Body of pancreas (tissue), 4 donors: Measurements from ENCODE around the gene UCK2. TPM values are rescaled to one million over a fixed set of nuclear protein-coding genes. Genes with fewer than 3 reads are reported as not detected.
"Not testable (repeated sequence)": the region's sequence is repeated elsewhere in the genome, so short reads cannot be mapped to it uniquely, and the experiment has no call there.

Experiments
- ATAC-seq: fragments of 150-250 bp; one replicate; pipeline ENCODE4 v1.9.1; 2016
- DNase-seq, 4 donors: peaks; one replicate each; pipeline ENCODE4 v3.0.0-alpha.2; 2019
- H3K27ac ChIP-seq, 4 donors: fragments of 200-600 bp; sonication (generic); 1 replicate in 3 of 4; 2 replicates in 1 of 4; pipeline versions ENCODE4 v1.5.1 to v1.6.1; 2016 to 2019; ENCODE audit warnings: mild to moderate bottlenecking in 1 of 4, mixed read lengths in 1 of 4, moderate library complexity in 1 of 4
- H3K27me3 ChIP-seq, 2 donors: fragments of 200-600 bp; sonication (generic); one replicate each; pipeline ENCODE4 v1.6.0; 2016; ENCODE audit warnings: mild to moderate bottlenecking in 1 of 2
- H3K36me3 ChIP-seq, 2 donors: fragments of 200-600 bp; sonication (generic); replicated peaks in 1 of 2; 2 replicates each; pipeline ENCODE4 v1.5.1; 2016; ENCODE audit warnings: low read depth in 2 of 2; ENCODE audit not compliant: insufficient read depth in 1 of 2
- H3K4me1 ChIP-seq: fragments of 200-600 bp; sonication (generic); one replicate; pipeline ENCODE4 v1.6.0; 2016
- H3K4me3 ChIP-seq, 2 donors: fragments of 200-600 bp; sonication (generic); 1 replicate in 1 of 2; 2 replicates in 1 of 2; pipeline ENCODE4 v1.5.1; 2016 to 2019
- H3K9me3 ChIP-seq, 3 donors: fragments of 200-600 bp; sonication (generic); 1 replicate in 2 of 3; 2 replicates in 1 of 3; pipeline ENCODE4 v1.5.1; 2016
- POLR2A ChIP-seq, 3 donors: fragments of 450-650 bp; IDR thresholded peaks; one replicate each; pipeline ENCODE4 v1.6.1; 2016; ENCODE audit warnings: antibody characterized with exemption in 3 of 3, mild to moderate bottlenecking in 2 of 3
- WGBS, 2 donors: methylation state at CpG; one replicate each; pipeline ENCODE4 v1.1.5; 2017; 5-methylcytosine and 5-hydroxymethylcytosine counted together
- intact Hi-C: fragments of 100-400 bp; cut with DNase I; formaldehyde crosslinking; loops from one replicate; pipeline ENCODE4 v1.15.1; 2023
- total RNA-seq, 2 donors: library from RNA; depleted of rRNA; stranded (reverse); fragments of >200 nt; gene quantifications; one replicate each; pipeline ENCODE4 v1.1.0, GENCODE V29; 2016
- TF ChIP-seq, protein P1 (sequence below), 7 experiments: fragments of 450-650 bp in 4 of 7; fragments of 200-600 bp in 3 of 7; sonication (generic) in 3 of 7; IDR thresholded peaks; one replicate each; pipeline ENCODE4 v1.5.1; 2016 to 2019; ENCODE audit warnings: antibody characterized with exemption in 7 of 7

The UCK2 gene
- total RNA-seq = 10 to 100 TPM; 23.3 to 27.4 TPM

DNA sequence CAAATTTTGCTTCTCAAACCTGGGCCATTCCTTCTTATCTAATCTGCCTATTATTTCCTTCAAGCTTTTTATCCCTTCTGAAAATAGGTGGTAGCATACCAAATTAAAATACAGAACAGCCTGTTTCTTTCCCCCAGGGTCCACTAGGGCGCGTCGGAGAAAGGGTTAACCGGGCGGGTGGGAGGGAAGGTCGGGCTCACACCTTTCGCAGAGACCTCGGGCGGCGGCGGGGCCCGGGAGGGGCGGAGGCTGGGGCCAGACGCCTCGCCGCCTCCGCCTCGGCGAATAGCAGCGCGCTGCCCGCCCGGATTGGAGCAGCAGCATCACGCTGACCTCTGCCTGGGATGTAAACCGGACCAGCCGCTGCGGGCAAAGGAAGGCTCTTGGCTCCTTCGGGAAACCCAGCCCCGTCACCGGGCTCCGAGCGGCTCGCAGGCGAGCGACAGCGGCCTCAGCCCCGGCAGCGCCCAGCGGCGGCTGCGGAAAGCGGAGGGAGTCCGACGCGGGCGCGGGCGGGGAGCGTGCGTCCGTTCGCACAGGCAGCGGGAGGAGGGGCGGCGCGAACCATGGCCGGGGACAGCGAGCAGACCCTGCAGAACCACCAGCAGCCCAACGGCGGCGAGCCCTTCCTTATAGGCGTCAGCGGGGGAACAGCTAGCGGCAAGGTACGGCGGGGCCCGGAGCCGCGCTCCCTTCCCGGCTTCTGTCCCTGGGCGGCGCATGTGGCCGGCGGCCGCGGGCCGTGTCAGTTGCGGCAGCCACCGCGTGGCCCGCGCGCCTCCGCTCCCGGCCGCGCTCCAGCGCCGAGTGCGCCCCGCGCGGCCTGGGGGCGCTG, at the start of gene UCK2:
Gene UCK2 (plus strand): TSS at position 347 of the 835 bp plus-strand sequence. CDS start 220 bp downstream, at position 567.
- TF ChIP-seq, protein P1, sequence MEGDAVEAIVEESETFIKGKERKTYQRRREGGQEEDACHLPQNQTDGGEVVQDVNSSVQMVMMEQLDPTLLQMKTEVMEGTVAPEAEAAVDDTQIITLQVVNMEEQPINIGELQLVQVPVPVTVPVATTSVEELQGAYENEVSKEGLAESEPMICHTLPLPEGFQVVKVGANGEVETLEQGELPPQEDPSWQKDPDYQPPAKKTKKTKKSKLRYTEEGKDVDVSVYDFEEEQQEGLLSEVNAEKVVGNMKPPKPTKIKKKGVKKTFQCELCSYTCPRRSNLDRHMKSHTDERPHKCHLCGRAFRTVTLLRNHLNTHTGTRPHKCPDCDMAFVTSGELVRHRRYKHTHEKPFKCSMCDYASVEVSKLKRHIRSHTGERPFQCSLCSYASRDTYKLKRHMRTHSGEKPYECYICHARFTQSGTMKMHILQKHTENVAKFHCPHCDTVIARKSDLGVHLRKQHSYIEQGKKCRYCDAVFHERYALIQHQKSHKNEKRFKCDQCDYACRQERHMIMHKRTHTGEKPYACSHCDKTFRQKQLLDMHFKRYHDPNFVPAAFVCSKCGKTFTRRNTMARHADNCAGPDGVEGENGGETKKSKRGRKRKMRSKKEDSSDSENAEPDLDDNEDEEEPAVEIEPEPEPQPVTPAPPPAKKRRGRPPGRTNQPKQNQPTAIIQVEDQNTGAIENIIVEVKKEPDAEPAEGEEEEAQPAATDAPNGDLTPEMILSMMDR (IDR thresholded peaks at IDR 0.05) = peak in 5 of 7 experiments; percentile 7 to 44 (median 20)
- TF ChIP-seq POLR2A (IDR thresholded peaks at IDR 0.05) = peak; percentile 78 to 82 (median 78)
- DNase-seq (peak; percentile 83 to 87 (median 86)), ATAC-seq (peak; percentile 80)
- peak within 1 kb of the TSS; percentile 88 to 94 (median 90) for H3K27ac ChIP-seq
- H3K27me3 ChIP-seq = no peaks in the 10 kb centered on the region
- WGBS, 2 donors = 0% methylated on average over 10 to 57 of the region's 94 CpGs
- H3K4me3 ChIP-seq = peak within 1 kb of the TSS; percentile 77 to 90
- peaks cover 17% of the 10 kb centered on the region for H3K4me1 ChIP-seq
- no peaks in the 10 kb centered on the region for H3K36me3 ChIP-seq
- no peaks in the 10 kb centered on the region for H3K9me3 ChIP-seq
- intact Hi-C loops = no loop called here

DNA sequence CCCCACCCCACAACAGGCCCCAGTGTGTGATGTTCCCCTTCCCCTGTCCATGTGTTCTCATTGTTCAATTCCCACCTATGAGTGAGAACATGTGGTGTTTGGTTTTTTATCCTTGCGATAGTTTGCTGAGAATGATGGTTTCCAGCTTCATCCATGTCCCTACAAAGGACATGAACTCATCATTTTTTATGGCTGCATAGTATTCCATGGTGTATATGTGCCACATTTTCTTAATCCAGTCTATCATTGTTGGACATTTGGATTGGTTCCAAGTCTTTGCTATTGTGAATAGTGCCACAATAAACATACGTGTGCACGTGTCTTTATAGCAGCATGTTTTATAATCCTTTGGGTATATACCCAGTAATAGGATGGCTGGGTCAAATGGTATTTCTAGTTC, 49.2 kb upstream of the UCK2 start:
- H3K36me3 ChIP-seq, H3K4me1 ChIP-seq, H3K9me3 ChIP-seq, intact Hi-C loops, H3K27me3 ChIP-seq, DNase-seq, ATAC-seq, H3K4me3 ChIP-seq, H3K27ac ChIP-seq: not testable (repeated sequence)
- WGBS, 2 donors = 81% methylated on average over 3 of the region's 3 CpGs; no CpG with 5 or more reads in 1 of the 2 donors

DNA sequence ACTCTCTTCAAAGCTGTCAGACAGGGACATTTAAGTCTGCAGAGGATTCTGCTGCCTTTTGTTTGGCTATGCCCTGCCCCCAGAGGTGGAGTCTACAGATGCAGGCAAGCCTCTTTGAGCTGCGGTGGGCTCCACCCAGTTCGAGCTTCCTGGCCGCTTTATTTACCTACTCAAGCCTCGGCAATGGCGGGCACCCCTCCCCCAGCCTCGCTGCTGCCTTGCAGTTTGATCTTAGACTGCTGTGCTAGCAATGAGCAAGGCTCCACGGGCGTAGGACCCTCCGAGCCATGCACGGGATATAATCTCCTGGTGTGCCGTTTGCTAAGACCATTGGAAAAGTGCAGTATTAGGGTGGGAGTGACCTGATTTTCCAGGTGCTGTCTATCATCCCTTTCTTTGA, 43.9 kb upstream of the UCK2 start:
- H3K27ac ChIP-seq, H3K9me3 ChIP-seq, ATAC-seq, H3K4me3 ChIP-seq, DNase-seq, H3K27me3 ChIP-seq, intact Hi-C loops, H3K36me3 ChIP-seq, H3K4me1 ChIP-seq: not testable (repeated sequence)
- 81 to 91% methylated on average over 10 to 11 of the region's 11 CpGs for WGBS, 2 donors

DNA sequence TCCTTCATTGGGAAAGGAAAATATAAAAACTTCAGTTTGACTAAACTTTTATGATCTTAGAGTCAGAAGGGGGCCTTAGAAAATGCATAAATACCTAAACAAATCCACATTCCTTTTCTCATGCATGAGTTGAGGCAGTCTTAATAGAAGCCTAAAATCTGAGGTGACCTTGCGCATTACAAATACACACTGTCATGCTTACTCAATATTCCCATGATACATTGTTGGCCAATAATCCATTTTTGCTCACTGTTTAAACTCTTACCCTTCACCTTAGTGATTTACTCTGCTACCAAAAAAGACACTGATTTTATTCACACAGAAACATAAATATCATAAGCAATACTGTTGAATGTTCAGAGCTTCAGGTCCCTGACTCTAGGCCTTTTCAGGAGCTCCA, 39.7 kb upstream of the UCK2 start:
- ATAC-seq = no peak
- no peaks in the 10 kb centered on the region for H3K9me3 ChIP-seq
- H3K4me3 ChIP-seq = no peak overlapping the region
- no peak overlapping the region for H3K27ac ChIP-seq
- 97 to 100% methylated on average over 1 of the region's 1 CpG for WGBS, 2 donors
- no peaks in the 10 kb centered on the region for H3K36me3 ChIP-seq
- no peaks in the 10 kb centered on the region for H3K27me3 ChIP-seq
- no peak for TF ChIP-seq POLR2A (IDR thresholded peaks at IDR 0.05)
- TF ChIP-seq, protein P1 (IDR thresholded peaks at IDR 0.05) = no peak
- DNase-seq = no peak
- intact Hi-C loops = no loop called here
- H3K4me1 ChIP-seq = no peaks in the 10 kb centered on the region

DNA sequence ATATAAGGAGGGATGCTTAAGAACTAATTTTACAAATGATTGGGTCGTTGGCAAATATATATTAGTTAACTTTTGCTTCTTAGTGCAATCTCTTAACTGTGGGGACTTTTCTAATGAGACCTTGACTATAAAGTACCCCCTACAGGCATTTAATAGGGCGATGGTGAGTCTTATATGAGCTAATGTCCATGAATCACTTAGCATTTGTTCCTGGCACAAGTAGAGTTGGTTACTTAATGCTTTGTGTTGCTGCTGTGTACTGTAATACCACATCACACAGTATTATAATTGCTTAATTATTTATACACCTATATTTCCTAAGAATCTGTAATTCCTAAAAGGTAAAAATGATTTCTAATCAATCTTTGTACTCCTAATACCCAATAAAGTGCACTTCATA, 33.5 kb upstream of the UCK2 start:
- 50 to 67% methylated on average over 2 of the region's 2 CpGs for WGBS, 2 donors
- ATAC-seq = no peak

More for the DNA sequence above, 33.5 kb upstream of the UCK2 start:
- no peak for DNase-seq
- no peaks in the 10 kb centered on the region for H3K4me1 ChIP-seq
- intact Hi-C loops = no loop called here
- no peak overlapping the region for H3K4me3 ChIP-seq
- H3K9me3 ChIP-seq = no peaks in the 10 kb centered on the region
- no peak for TF ChIP-seq POLR2A (IDR thresholded peaks at IDR 0.05)
- TF ChIP-seq, protein P1 (IDR thresholded peaks at IDR 0.05) = no peak
- no peaks in the 10 kb centered on the region for H3K36me3 ChIP-seq
- H3K27me3 ChIP-seq = no peaks in the 10 kb centered on the region
- no peak overlapping the region for H3K27ac ChIP-seq
